IMR-90 (cell line): Measurements from ENCODE around the gene MALL. TPM values are rescaled to one million over a fixed set of nuclear protein-coding genes. Genes with fewer than 3 reads are reported as not detected.
"Not testable (repeated sequence)": the region's sequence is repeated elsewhere in the genome, so short reads cannot be mapped to it uniquely, and the experiment has no call there.

Experiments used
- ATAC-seq: fragments of 200-7000 bp; cut with Tn5 transposase; 2 replicates; pipeline ENCODE4 v1.9.1; 2020; ENCODE audit warnings: low read depth, mild to moderate bottlenecking, moderate library complexity
- BruUV-seq: library from RNA; stranded (reverse); fragments of 400-500 nt; replicated peaks from 2 replicates; lab custom pipeline; 2021; lab: Mats Ljungman, UMichigan
- CTCF ChIA-PET: fragments of 300-600 bp; formaldehyde crosslinking; extraction: SDS; loops from one replicate; lab custom pipeline; 2021; ENCODE audit warnings: antibody characterized with exemption; lab: Yijun Ruan, JAX
- POLR2A ChIA-PET: fragments of 300-600 bp; sonication (Branson Sonifier 250); formaldehyde crosslinking; loops from one replicate; lab custom pipeline; 2022; ENCODE audit warnings: antibody characterized with exemption; ENCODE audit not compliant: unreplicated experiment; lab: Charles Lee
- DNase-seq: peaks from one replicate; pipeline ENCODE4 v3.0.0; 2013
- H2AFZ ChIP-seq: replicated peaks from 2 replicates; pipeline ENCODE3; 2013; ENCODE audit warnings: low read length, mild to moderate bottlenecking; ENCODE audit not compliant: poor library complexity
- H2AK5ac ChIP-seq: 2 replicates; pipeline ENCODE4 v1.6.1; 2013; ENCODE audit warnings: low read depth, low read length, inconsistent platforms
- H2AK9ac ChIP-seq: replicated peaks from 2 replicates; pipeline ENCODE3; 2013; ENCODE audit warnings: mild to moderate bottlenecking, low read depth, low read length, moderate library complexity; ENCODE audit not compliant: poor library complexity
- H2BK120ac ChIP-seq: 2 replicates; pipeline ENCODE4 v1.6.1; 2013; ENCODE audit warnings: low read depth, low read length, inconsistent platforms
- H2BK15ac ChIP-seq: 3 replicates; pipeline ENCODE4 v1.6.1; 2013; ENCODE audit warnings: low read depth, low read length, inconsistent platforms
- H2BK20ac ChIP-seq: 2 replicates; pipeline ENCODE4 v1.6.1; 2013; ENCODE audit warnings: low read depth, mild to moderate bottlenecking, inconsistent platforms, low read length, moderate library complexity
- H2BK5ac ChIP-seq: 2 replicates; pipeline ENCODE4 v1.6.1; 2013; ENCODE audit warnings: mild to moderate bottlenecking, low read depth, low read length, inconsistent platforms; ENCODE audit not compliant: poor library complexity, severe bottlenecking
- H3K14ac ChIP-seq: replicated peaks from 2 replicates; pipeline ENCODE4 v1.6.1; 2013; ENCODE audit warnings: low read depth, low read length, inconsistent platforms
- H3K18ac ChIP-seq: 2 replicates; pipeline ENCODE4 v1.6.1; 2013; ENCODE audit warnings: low read depth, low read length, control low read depth
- H3K23ac ChIP-seq: 2 replicates; pipeline ENCODE4 v1.6.1; 2013; ENCODE audit warnings: low read depth, low read length, inconsistent platforms
- H3K27ac ChIP-seq: 2 replicates; pipeline ENCODE4 v1.5.1; 2013; ENCODE audit warnings: mild to moderate bottlenecking, control low read depth, low read length; ENCODE audit not compliant: insufficient read depth
- H3K27me3 ChIP-seq: 2 replicates; pipeline ENCODE4 v1.6.1; 2013; ENCODE audit warnings: low read length; ENCODE audit not compliant: control insufficient read depth, insufficient read depth
- H3K36me3 ChIP-seq: 2 replicates; pipeline ENCODE4 v1.6.1; 2013; ENCODE audit warnings: low read length, mixed read lengths; ENCODE audit not compliant: control insufficient read depth, insufficient read depth
- H3K4ac ChIP-seq: 2 replicates; pipeline ENCODE4 v1.6.1; 2013; ENCODE audit warnings: low read depth, low read length, inconsistent platforms
- H3K4me1 ChIP-seq: 2 replicates; pipeline ENCODE4 v1.6.1; 2013; ENCODE audit warnings: low read length, mixed read lengths; ENCODE audit not compliant: control insufficient read depth, insufficient read depth
- H3K4me2 ChIP-seq: 2 replicates; pipeline ENCODE4 v1.6.1; 2013; ENCODE audit warnings: low read depth, mild to moderate bottlenecking, control low read depth, low read length, moderate library complexity
- H3K4me3 ChIP-seq: 2 replicates; pipeline ENCODE4 v1.5.1; 2013; ENCODE audit warnings: low read depth, mild to moderate bottlenecking, control low read depth, low read length, moderate library complexity; ENCODE audit not compliant: insufficient read depth
- H3K56ac ChIP-seq: 2 replicates; pipeline ENCODE4 v1.6.1; 2013; ENCODE audit warnings: low read length, inconsistent platforms; ENCODE audit not compliant: insufficient read depth; ENCODE audit errors: extremely low read depth
- H3K79me1 ChIP-seq, 2 experiments: 2 replicates each; pipeline ENCODE4 v1.6.1; 2013; ENCODE audit warnings: low read length in 2 of 2, inconsistent platforms in 1 of 2, low read depth in 1 of 2
- H3K9ac ChIP-seq: 2 replicates; pipeline ENCODE4 v1.6.1; 2013; ENCODE audit warnings: low read depth, low read length, control low read depth
- H3K9me1 ChIP-seq: 2 replicates; pipeline ENCODE4 v1.6.1; 2013; ENCODE audit warnings: low read length, inconsistent platforms; ENCODE audit not compliant: insufficient read depth
- H3K9me3 ChIP-seq: 2 replicates; pipeline ENCODE4 v1.6.1; 2013; ENCODE audit warnings: low read length; ENCODE audit not compliant: control insufficient read depth, insufficient read depth
- H4K20me1 ChIP-seq: 2 replicates; pipeline ENCODE4 v1.6.1; 2013; ENCODE audit warnings: low read length, inconsistent platforms; ENCODE audit not compliant: insufficient read depth
- H4K5ac ChIP-seq: 2 replicates; pipeline ENCODE4 v1.6.1; 2013; ENCODE audit warnings: mild to moderate bottlenecking, low read depth, low read length, control low read depth
- H4K8ac ChIP-seq, 2 experiments: 2 replicates each; pipeline ENCODE4 v1.6.1; 2013; ENCODE audit warnings: low read depth in 2 of 2, low read length in 2 of 2, control low read depth in 1 of 2, inconsistent platforms in 1 of 2
- H4K91ac ChIP-seq: 2 replicates; pipeline ENCODE4 v1.6.1; 2013; ENCODE audit warnings: low read depth, low read length, inconsistent platforms; ENCODE audit not compliant: insufficient read depth
- WGBS, 2 experiments: methylation state at CpG; one replicate each; pipeline versions ENCODE4 v1.1.5 to v1.1.7; 2013; ENCODE audit warnings: missing lambda C conversion rate in 2 of 2; ENCODE audit not compliant: insufficient read length in 1 of 2; ENCODE audit errors: extremely low coverage in 2 of 2; 5-methylcytosine and 5-hydroxymethylcytosine counted together
- dilution Hi-C: fragments of 300-500 bp; cut with HindIII; formaldehyde crosslinking; loops from one replicate; pipeline ENCODE4 v1.14.3; 2018; ENCODE audit warnings: low sequenced_read_pairs; ENCODE audit not compliant: unreplicated experiment
- in situ Hi-C: fragments of 300-500 bp; cut with MboI; formaldehyde crosslinking; loops from 3 replicates; pipeline ENCODE4 v1.14.3; 2019; ENCODE audit warnings: low sequenced_read_pairs, inconsistent platforms, mixed read lengths
- intact Hi-C: fragments of 100-400 bp; cut with micrococcal nuclease; formaldehyde crosslinking; loops from 2 replicates; pipeline ENCODE4 v1.10.0; 2022
- polyA plus RNA-seq, 3 experiments: library from polyadenylated mRNA; depleted of rRNA; stranded (reverse); fragments of >200 nt; gene quantifications; 2 replicates each; pipeline ENCODE4 v1.2.3, GENCODE V29; 2012; ENCODE audit warnings: low replicate concordance in 1 of 3
- total RNA-seq: library from RNA; depleted of rRNA; stranded (reverse); fragments of >200 nt; gene quantifications from 2 replicates; pipeline ENCODE4 v1.2.3, GENCODE V29; 2012

MALL gene
- total and polyA plus RNA-seq, 2 of the 4 experiments (the other 2 are of a cell fraction) = 1.6 TPM

DNA sequence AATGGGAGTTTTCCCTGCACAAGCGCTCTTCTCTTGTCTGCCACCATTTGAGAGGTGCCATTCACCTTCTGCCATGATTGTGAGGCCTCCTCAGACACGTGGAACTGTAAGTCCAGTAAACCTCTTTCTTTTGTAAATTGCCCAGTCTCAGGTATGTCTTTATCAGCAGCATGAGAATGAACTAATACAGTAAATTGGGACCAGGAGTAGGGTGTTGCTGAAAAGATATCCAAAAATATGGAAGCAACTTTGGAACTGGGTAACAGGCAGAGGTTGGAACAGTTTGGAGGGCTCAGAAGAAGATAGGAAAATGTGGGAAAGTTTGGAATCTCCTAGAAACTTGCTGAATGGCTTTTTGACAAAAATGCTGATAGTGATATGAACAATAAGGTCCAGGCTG lies 38.6 kb upstream of the MALL start:
- H3K4me3 ChIP-seq, H3K27ac ChIP-seq, H2BK15ac ChIP-seq, H3K4me1 ChIP-seq, H3K9ac ChIP-seq, H2AK9ac ChIP-seq, BruUV-seq, dilution Hi-C loops, in situ Hi-C loops, H3K18ac ChIP-seq, H3K4ac ChIP-seq, H2AFZ ChIP-seq, H3K27me3 ChIP-seq, H3K9me3 ChIP-seq, H4K20me1 ChIP-seq, H3K36me3 ChIP-seq, ATAC-seq, CTCF ChIA-PET, H3K23ac ChIP-seq, H2BK20ac ChIP-seq, DNase-seq, H3K9me1 ChIP-seq, H4K5ac ChIP-seq, H3K4me2 ChIP-seq, H2BK5ac ChIP-seq, H3K14ac ChIP-seq, H3K79me1 ChIP-seq, H4K91ac ChIP-seq, H2AK5ac ChIP-seq, H4K8ac ChIP-seq, H2BK120ac ChIP-seq, POLR2A ChIA-PET, H3K56ac ChIP-seq: not testable (repeated sequence)
- intact Hi-C loops = loop anchor here (5.0 kb wide), 1 partner anchor 37 kb away; the partner anchor contains the start of gene MALL
- whole genome bisulfite sequencing, 2 experiments = no CpG with 5 or more reads among the region's 2 CpGs
